Breast epithelium (tissue), 3 donors: ENCODE results near the gene RASL10B.

Experiments used
- POLR2A ChIP-seq: fragments of 450-650 bp; IDR thresholded peaks from one replicate; pipeline ENCODE4 v1.6.1; 2016; ENCODE audit warnings: antibody characterized with exemption, mild to moderate bottlenecking, moderate library complexity
- POLR2AphosphoS5 ChIP-seq, 3 donors: sonication (generic); formaldehyde crosslinking; IDR thresholded peaks; one replicate each; pipeline ENCODE4 v1.6.1; 2017; ENCODE audit warnings: antibody characterized with exemption in 3 of 3
- TF ChIP-seq, protein P1 (sequence below), 3 donors: fragments of 450-650 bp; IDR thresholded peaks; one replicate each; pipeline ENCODE4 v1.5.1; 2016 to 2017; ENCODE audit warnings: antibody characterized with exemption in 3 of 3, mild to moderate bottlenecking in 3 of 3, moderate library complexity in 3 of 3

GRCh38 chr17:35723735-35724134, 7.7 kb upstream of the RASL10B start:
- TF ChIP-seq, protein P1, sequence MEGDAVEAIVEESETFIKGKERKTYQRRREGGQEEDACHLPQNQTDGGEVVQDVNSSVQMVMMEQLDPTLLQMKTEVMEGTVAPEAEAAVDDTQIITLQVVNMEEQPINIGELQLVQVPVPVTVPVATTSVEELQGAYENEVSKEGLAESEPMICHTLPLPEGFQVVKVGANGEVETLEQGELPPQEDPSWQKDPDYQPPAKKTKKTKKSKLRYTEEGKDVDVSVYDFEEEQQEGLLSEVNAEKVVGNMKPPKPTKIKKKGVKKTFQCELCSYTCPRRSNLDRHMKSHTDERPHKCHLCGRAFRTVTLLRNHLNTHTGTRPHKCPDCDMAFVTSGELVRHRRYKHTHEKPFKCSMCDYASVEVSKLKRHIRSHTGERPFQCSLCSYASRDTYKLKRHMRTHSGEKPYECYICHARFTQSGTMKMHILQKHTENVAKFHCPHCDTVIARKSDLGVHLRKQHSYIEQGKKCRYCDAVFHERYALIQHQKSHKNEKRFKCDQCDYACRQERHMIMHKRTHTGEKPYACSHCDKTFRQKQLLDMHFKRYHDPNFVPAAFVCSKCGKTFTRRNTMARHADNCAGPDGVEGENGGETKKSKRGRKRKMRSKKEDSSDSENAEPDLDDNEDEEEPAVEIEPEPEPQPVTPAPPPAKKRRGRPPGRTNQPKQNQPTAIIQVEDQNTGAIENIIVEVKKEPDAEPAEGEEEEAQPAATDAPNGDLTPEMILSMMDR (IDR thresholded peaks at IDR 0.05): no peak
- TF ChIP-seq POLR2A (no peak), POLR2AphosphoS5 (IDR thresholded peaks at IDR 0.05) (no peak)
